ENCODE measurements around the gene TLR7.

DNA sequence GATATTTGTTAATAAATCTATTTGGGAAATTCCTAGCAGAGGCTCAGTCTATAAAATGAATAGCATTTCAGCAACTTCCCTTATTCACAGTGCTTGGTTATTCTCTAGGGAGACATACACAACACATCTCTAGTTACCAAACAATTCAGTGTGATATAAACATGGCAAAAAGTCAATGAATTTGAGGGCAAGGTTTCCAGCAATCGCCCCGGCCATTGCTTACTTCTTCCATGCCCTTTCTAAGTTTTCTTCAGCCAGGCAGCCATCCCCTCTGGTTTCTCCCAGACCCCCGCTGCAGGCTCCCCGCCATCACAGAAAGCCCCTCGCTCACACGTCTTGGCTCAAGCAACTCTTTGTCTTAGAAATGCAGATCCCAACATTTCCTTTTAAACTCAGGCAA is 4.4 kb downstream of the TLR7 start:
- TF ChIP-seq EZH2 (IDR thresholded peaks at IDR 0.05) (no peak), POLR2AphosphoS5 (IDR thresholded peaks at IDR 0.05; ENCODE audit: borderline replicate concordance, low read depth, low read length) (no peak), FOXP2 (optimal IDR thresholded peaks at IDR 0.05; ENCODE audit: control extremely low read depth, extremely low read length, insufficient read depth) (no peak)
